ENCODE data around the gene IGDCC3.
A peak's percentile ranks its signal among the peaks of the same experiment; 100 is the strongest.

- peak; percentile 74 to 83 (median 80) for TF ChIP-seq POLR2A (IDR thresholded peaks at IDR 0.05)
- TF ChIP-seq CTCF (IDR thresholded peaks at IDR 0.05) = peak; percentile 21 to 92 (median 64)
Measured at GRCh38 chr15:65286704-65287519, 90.9 kb downstream of the IGDCC3 start, which contains the start of gene PARP16.

Data from body of pancreas (tissue), 4 donors.